Mesendoderm (in vitro differentiated cells): Measurements from ENCODE around the gene TMTC2.

ENCODE experiments used
- DNase-seq: peaks from one replicate; pipeline ENCODE4 v3.0.0; 2013
- H2AK5ac ChIP-seq: 2 replicates; pipeline ENCODE4 v1.6.1; 2013; ENCODE audit warnings: low read length, inconsistent platforms
- H2BK120ac ChIP-seq: 2 replicates; pipeline ENCODE4 v1.6.1; 2013; ENCODE audit warnings: low read depth, mild to moderate bottlenecking, low read length, moderate library complexity, mixed read lengths
- H2BK15ac ChIP-seq: replicated peaks from 2 replicates; pipeline ENCODE4 v1.6.1; 2013; ENCODE audit warnings: low read depth, mild to moderate bottlenecking, moderate library complexity
- H2BK5ac ChIP-seq: 2 replicates; pipeline ENCODE4 v1.6.1; 2013; ENCODE audit warnings: low read length, inconsistent platforms
- H3K18ac ChIP-seq: 2 replicates; pipeline ENCODE4 v1.6.1; 2013; ENCODE audit warnings: mild to moderate bottlenecking, low read length, mixed read lengths
- H3K23ac ChIP-seq: one replicate; pipeline ENCODE4 v1.6.1; 2013; ENCODE audit warnings: low read length
- H3K27ac ChIP-seq: 2 replicates; pipeline ENCODE4 v1.5.1; 2013; ENCODE audit warnings: low read depth, mild to moderate bottlenecking, inconsistent platforms, low read length, moderate library complexity
- H3K27me3 ChIP-seq: 2 replicates; pipeline ENCODE4 v1.6.1; 2013; ENCODE audit warnings: low read length, control low read depth, mild to moderate bottlenecking, inconsistent platforms; ENCODE audit not compliant: insufficient read depth, poor library complexity
- H3K36me3 ChIP-seq: 2 replicates; pipeline ENCODE4 v1.6.1; 2013; ENCODE audit warnings: low read length, inconsistent platforms; ENCODE audit not compliant: control insufficient read depth, insufficient read depth
- H3K4ac ChIP-seq: one replicate; pipeline ENCODE4 v1.6.1; 2013; ENCODE audit warnings: low read depth, mild to moderate bottlenecking, low read length, moderate library complexity
- H3K4me1 ChIP-seq: 2 replicates; pipeline ENCODE4 v1.6.1; 2013; ENCODE audit warnings: low read depth, low read length, inconsistent platforms; ENCODE audit not compliant: control insufficient read depth
- H3K4me2 ChIP-seq: 2 replicates; pipeline ENCODE4 v1.6.1; 2013; ENCODE audit warnings: low read length
- H3K4me3 ChIP-seq: 2 replicates; pipeline ENCODE4 v1.5.1; 2013; ENCODE audit warnings: mild to moderate bottlenecking, low read length
- H3K56ac ChIP-seq: one replicate; pipeline ENCODE4 v1.6.1; 2013; ENCODE audit warnings: low read length
- H3K79me1 ChIP-seq: 2 replicates; pipeline ENCODE4 v1.6.1; 2013; ENCODE audit warnings: low read length, inconsistent platforms
- H3K79me2 ChIP-seq: 2 replicates; pipeline ENCODE4 v1.6.1; 2013; ENCODE audit warnings: mild to moderate bottlenecking, low read length; ENCODE audit not compliant: control insufficient read depth, insufficient read depth
- H3K9ac ChIP-seq: 2 replicates; pipeline ENCODE4 v1.6.1; 2013; ENCODE audit warnings: low read length, inconsistent platforms
- H4K5ac ChIP-seq: one replicate; pipeline ENCODE4 v1.6.1; 2013; ENCODE audit warnings: low read length
- H4K8ac ChIP-seq: one replicate; pipeline ENCODE4 v1.6.1; 2013; ENCODE audit warnings: low read depth, mild to moderate bottlenecking, control low read depth, low read length, moderate library complexity
- WGBS: extraction: QIAGEN DNeasy Blood & Tissue Kit; methylation state at CpG from one replicate; pipeline ENCODE4 v1.1.7; 2013; ENCODE audit warnings: low lambda C conversion rate, missing lambda C conversion rate; ENCODE audit not compliant: insufficient coverage; ENCODE audit errors: extremely low coverage; 5-methylcytosine and 5-hydroxymethylcytosine counted together

TMTC2 gene

DNA sequence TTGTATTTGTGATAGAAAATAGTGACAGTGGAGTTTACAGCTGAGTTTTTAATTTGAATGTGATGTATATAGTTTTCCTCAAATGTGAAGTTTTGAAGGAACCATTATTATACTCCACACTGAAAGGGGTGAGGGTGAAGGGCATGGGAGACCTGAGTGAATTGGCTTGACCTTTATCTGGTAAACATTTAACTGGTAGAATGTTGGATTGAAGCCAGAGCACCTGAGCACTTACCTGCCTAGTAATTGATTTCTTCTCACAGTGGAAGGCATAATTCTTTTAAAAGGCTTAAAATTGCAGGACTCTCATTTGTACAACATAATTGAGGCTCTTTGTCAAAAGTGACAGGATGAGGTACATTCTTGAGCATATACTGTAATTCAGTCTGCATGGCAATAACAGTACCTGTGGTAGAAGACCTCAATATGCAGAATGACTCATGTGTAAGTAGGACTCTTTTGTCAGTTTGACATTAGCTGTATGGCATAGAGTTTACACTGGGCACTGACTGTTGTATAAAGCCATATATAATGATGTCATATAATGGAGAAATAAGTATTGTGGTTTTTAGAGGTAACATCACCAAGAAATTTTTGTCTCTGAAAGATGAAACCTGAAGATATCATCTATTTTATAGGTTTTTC, 309.6 kb downstream of the TMTC2 start:
- DNase-seq: no peak
- no peaks in the 10 kb centered on the region for H3K36me3 ChIP-seq
- no peak overlapping the region for H3K23ac ChIP-seq
- no peak overlapping the region for H3K18ac ChIP-seq
- H3K56ac ChIP-seq: no peak overlapping the region
- H3K27me3 ChIP-seq: no peaks in the 10 kb centered on the region
- no peak overlapping the region for H3K4me3 ChIP-seq
- no peaks in the 10 kb centered on the region for H3K79me2 ChIP-seq
- H2BK120ac ChIP-seq: no peak overlapping the region
- H3K4me1 ChIP-seq: no peaks in the 10 kb centered on the region
- H3K9ac ChIP-seq: no peak overlapping the region
- no peak overlapping the region for H4K8ac ChIP-seq
- H2AK5ac ChIP-seq: no peak overlapping the region
- H4K5ac ChIP-seq: no peak overlapping the region
- no peak overlapping the region for H3K4me2 ChIP-seq
- H3K27ac ChIP-seq: no peak overlapping the region
- H3K79me1 ChIP-seq: no peaks in the 10 kb centered on the region
- no peak overlapping the region for H3K4ac ChIP-seq
- H2BK15ac ChIP-seq: no peak overlapping the region
- H2BK5ac ChIP-seq: no peak overlapping the region

- Histone ChIP-seq H3K27me3 (no peaks in the 10 kb centered on the region), H3K79me1 (no peaks in the 10 kb centered on the region), H4K5ac (no peak overlapping the region), H2AK5ac (no peak overlapping the region), H3K18ac (no peak overlapping the region), H4K8ac (no peak overlapping the region), H3K9ac (no peak overlapping the region), H2BK15ac (no peak overlapping the region), H3K4me2 (no peak overlapping the region), H3K4me3 (no peak overlapping the region), H3K27ac (no peak overlapping the region), H3K23ac (no peak overlapping the region), H3K36me3 (no peaks in the 10 kb centered on the region), H2BK5ac (no peak overlapping the region), H3K4me1 (no peaks in the 10 kb centered on the region), H3K56ac (no peak overlapping the region), H2BK120ac (no peak overlapping the region), H3K4ac (no peak overlapping the region), H3K79me2 (no peaks in the 10 kb centered on the region)
- no peak for DNase-seq
These were observed 311.8 kb downstream of the TMTC2 start for GRCh38 chr12:82998509-82998908.

GRCh38 chr12:83003026-83003425, 316.3 kb downstream of the TMTC2 start:
- H3K27ac ChIP-seq: no peak overlapping the region
- H3K18ac ChIP-seq: no peak overlapping the region
- no peak overlapping the region for H3K56ac ChIP-seq
- no peaks in the 10 kb centered on the region for H3K79me2 ChIP-seq
- no peaks in the 10 kb centered on the region for H3K79me1 ChIP-seq
- H3K36me3 ChIP-seq: no peaks in the 10 kb centered on the region
- no peak overlapping the region for H3K4me2 ChIP-seq
- H3K9ac ChIP-seq: no peak overlapping the region
- no peak overlapping the region for H2BK15ac ChIP-seq
- WGBS: no CpG with 5 or more reads among the region's 2 CpGs
- no peak overlapping the region for H2BK5ac ChIP-seq
- H3K4me1 ChIP-seq: no peaks in the 10 kb centered on the region
- H3K4me3 ChIP-seq: no peak overlapping the region
- no peak overlapping the region for H2AK5ac ChIP-seq
- H2BK120ac ChIP-seq: no peak overlapping the region
- no peak overlapping the region for H3K23ac ChIP-seq
- DNase-seq: no peak
- no peak overlapping the region for H3K4ac ChIP-seq
- H4K5ac ChIP-seq: no peak overlapping the region
- H4K8ac ChIP-seq: no peak overlapping the region
- no peaks in the 10 kb centered on the region for H3K27me3 ChIP-seq

- Histone ChIP-seq H3K4me3 (no peak overlapping the region), H3K27ac (no peak overlapping the region), H2AK5ac (no peak overlapping the region), H3K23ac (no peak overlapping the region), H4K8ac (no peak overlapping the region), H3K4me2 (no peak overlapping the region), H3K4me1 (no peaks in the 10 kb centered on the region), H2BK5ac (no peak overlapping the region), H3K4ac (no peak overlapping the region), H3K79me2 (no peaks in the 10 kb centered on the region), H2BK120ac (no peak overlapping the region), H4K5ac (no peak overlapping the region), H3K36me3 (no peaks in the 10 kb centered on the region), H3K56ac (no peak overlapping the region), H3K9ac (no peak overlapping the region), H2BK15ac (no peak overlapping the region), H3K18ac (no peak overlapping the region), H3K79me1 (no peaks in the 10 kb centered on the region), H3K27me3 (no peaks in the 10 kb centered on the region)
- DNase-seq: no peak
- WGBS: no CpG with 5 or more reads among the region's 6 CpGs
These were observed 319.0 kb downstream of the TMTC2 start for GRCh38 chr12:83005534-83006197.

GRCh38 chr12:83008703-83009102, 322.0 kb downstream of the TMTC2 start:
- Histone ChIP-seq H2BK15ac (no peak overlapping the region), H3K18ac (no peak overlapping the region), H3K23ac (no peak overlapping the region), H3K9ac (no peak overlapping the region), H3K27ac (no peak overlapping the region), H3K4me3 (no peak overlapping the region), H4K8ac (no peak overlapping the region), H3K79me1 (no peaks in the 10 kb centered on the region), H4K5ac (no peak overlapping the region), H2BK120ac (no peak overlapping the region), H2AK5ac (no peak overlapping the region), H3K4me1 (no peaks in the 10 kb centered on the region), H3K4me2 (no peak overlapping the region), H3K36me3 (no peaks in the 10 kb centered on the region), H3K56ac (no peak overlapping the region), H2BK5ac (no peak overlapping the region), H3K27me3 (no peaks in the 10 kb centered on the region), H3K4ac (no peak overlapping the region), H3K79me2 (no peaks in the 10 kb centered on the region)
- WGBS: no CpG with 5 or more reads among the region's 3 CpGs
- no peak for DNase-seq
